HUES6 (cell line): ENCODE data around the gene MSI2.
A peak's percentile ranks its signal among the peaks of the same experiment; 100 is the strongest.

Source experiments
- H3K27ac ChIP-seq: 2 replicates; pipeline ENCODE4 v1.7.0; 2013; ENCODE audit warnings: low read depth, mild to moderate bottlenecking, low read length, inconsistent platforms
- H3K27me3 ChIP-seq: 2 replicates; pipeline ENCODE4 v1.6.1; 2013; ENCODE audit warnings: low read length; ENCODE audit not compliant: control insufficient read depth, insufficient read depth
- H3K36me3 ChIP-seq: 2 replicates; pipeline ENCODE4 v1.6.1; 2013; ENCODE audit warnings: low read length; ENCODE audit not compliant: control insufficient read depth, insufficient read depth
- H3K4me1 ChIP-seq: 2 replicates; pipeline ENCODE4 v1.6.1; 2013; ENCODE audit warnings: low read length; ENCODE audit not compliant: control insufficient read depth, insufficient read depth
- H3K4me3 ChIP-seq: 2 replicates; pipeline ENCODE4 v1.5.1; 2013; ENCODE audit warnings: low read depth, low read length
- H3K9ac ChIP-seq: one replicate; pipeline ENCODE4 v1.6.1; 2013; ENCODE audit warnings: mild to moderate bottlenecking, low read length
- H3K9me3 ChIP-seq: 2 replicates; pipeline ENCODE4 v1.6.1; 2013; ENCODE audit warnings: low read depth, low read length; ENCODE audit not compliant: control insufficient read depth, insufficient read depth

The MSI2 gene

DNA sequence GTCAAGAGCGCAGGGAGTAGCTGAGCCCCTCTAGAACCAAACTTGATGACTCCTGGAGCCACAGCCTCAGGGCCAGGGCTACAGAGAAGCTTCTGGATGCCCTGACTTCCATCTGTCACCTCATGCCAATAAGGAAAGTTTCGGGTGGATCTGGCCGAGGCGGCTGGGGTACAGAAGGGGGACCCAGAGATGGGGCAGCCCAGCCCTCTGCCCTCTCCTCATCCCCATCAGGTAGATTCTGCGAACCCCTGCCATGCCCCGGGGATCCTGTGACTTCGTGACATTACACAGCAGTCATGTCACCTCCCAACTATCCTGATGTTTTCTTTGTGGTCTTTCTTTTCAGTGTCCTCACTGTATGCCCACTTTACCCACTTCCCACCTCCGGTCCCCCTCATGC, 374.4 kb downstream of the MSI2 start:
- Histone ChIP-seq H3K36me3 (peaks cover 19% of the 10 kb centered on the region; the same call in 1 of the 2 replicates), H3K4me3 (no peak overlapping the region), H3K4me1 (peaks cover 3% of the 10 kb centered on the region; the same call in 1 of the 2 replicates), H3K9ac (no peak overlapping the region), H3K27me3 (no peaks in the 10 kb centered on the region), H3K9me3 (no peaks in the 10 kb centered on the region), H3K27ac (no peak overlapping the region)

DNA sequence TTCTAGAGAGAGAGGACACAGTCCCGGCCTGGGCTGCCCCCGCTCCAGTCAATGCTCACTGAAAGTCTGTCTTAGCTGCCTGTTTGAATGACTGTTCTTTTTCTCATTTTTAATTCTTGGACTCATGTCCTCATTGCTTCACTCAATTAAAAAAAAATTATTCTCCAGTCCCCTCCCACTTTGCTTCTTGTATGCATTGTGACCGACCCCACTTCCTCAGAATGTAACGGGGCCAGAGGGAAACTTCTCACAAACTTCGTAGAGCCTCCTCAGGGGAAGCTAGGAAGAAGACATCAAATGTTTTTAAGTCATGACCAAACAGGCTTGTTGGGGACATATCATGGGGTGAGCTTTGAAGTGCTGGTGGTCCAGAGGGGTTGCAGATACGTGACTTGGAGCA, 375.5 kb downstream of the MSI2 start:
- H3K9ac ChIP-seq, result no peak overlapping the region

DNA sequence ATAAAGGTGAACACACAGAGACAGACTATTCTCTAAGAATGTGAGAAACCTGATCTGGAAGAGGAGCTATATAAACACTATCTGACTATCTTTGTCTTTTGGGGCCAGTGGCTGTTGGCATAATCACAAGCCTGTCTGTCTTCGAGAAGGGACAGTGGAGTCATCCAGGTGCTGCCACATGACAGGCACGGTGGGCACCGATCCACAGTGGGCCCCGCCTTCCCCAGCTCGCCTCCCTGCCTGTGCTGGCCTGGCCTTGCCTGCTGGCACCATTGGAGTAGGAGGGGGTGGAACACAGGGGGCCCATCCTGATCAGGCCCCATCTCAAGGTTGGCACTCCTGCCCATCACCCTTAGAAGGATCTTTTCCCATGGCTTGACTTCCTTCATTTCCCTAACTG, 376.0 kb downstream of the MSI2 start:
- Histone ChIP-seq H3K4me1 (peaks cover 12% of the 10 kb centered on the region), H3K9ac (no peak overlapping the region), H3K9me3 (no peaks in the 10 kb centered on the region), H3K27ac (no peak overlapping the region), H3K4me3 (no peak overlapping the region), H3K36me3 (peaks cover 16% of the 10 kb centered on the region; the same call in 1 of the 2 replicates), H3K27me3 (no peaks in the 10 kb centered on the region)

More for the DNA sequence above, 375.5 kb downstream of the MSI2 start:
- Histone ChIP-seq H3K9me3 (no peaks in the 10 kb centered on the region), H3K27ac (no peak overlapping the region), H3K4me3 (no peak overlapping the region), H3K36me3 (peaks cover 16% of the 10 kb centered on the region; the same call in 1 of the 2 replicates), H3K4me1 (peaks cover 11% of the 10 kb centered on the region), H3K27me3 (no peaks in the 10 kb centered on the region)

DNA sequence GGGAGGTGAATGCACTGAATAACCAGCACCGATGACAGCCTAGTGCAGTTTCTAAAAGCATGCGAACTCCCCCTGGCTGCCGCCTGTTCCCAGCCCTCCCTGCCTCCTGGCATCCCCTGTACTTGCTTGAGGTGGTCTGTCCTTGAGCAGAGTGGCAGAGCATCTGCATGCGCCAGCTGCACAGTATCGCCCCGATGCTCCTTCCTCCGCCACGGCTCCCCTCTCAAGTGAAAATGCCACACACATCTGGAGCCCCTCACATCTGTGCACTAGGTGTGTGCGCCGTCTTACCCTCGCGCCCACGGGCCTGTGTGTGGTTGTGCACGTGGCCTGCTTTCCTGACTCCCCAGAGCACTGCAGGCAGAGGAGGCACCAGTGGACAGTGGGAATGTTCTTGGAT, 376.9 kb downstream of the MSI2 start:
- Histone ChIP-seq H3K4me1 (peaks cover 12% of the 10 kb centered on the region), H3K9ac (no peak overlapping the region), H3K27ac (no peak overlapping the region), H3K27me3 (no peaks in the 10 kb centered on the region), H3K4me3 (no peak overlapping the region), H3K9me3 (no peaks in the 10 kb centered on the region), H3K36me3 (peaks cover 16% of the 10 kb centered on the region; the same call in 1 of the 2 replicates)

DNA sequence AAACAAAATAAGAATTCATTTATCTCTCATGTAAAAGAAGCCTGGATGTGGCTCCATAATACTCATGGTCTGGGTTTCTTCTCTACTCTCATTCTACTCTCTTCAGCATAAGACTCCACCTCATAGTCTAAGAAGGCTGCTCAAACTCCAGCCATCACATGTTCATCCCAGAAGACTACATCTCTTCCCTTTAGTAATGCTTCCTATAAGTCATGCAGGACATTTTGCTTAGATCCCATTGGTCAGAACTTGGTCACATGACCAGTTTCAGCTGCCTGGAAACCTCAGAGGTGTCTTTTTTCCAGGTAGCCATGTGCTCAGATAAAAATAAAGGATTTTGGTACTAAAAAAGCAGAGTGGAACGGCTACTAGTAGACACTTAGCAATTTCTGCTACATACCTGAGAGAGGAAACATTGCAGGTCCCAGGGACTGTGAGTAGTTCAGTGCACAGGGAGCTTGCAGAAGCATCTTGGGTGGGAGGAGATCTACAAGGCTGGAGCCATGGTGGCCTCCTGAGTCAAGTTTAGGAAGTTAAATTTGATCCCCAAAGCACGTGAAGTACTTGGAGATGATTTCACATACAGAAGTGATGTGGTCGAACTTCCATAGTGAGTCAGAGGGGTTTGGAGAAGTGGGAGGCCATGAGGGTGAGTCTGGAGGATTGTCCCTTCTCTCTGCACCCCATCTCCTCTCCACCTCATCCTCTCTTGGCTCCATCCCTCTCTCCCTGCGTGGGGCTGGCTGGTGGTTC, 378.6 kb downstream of the MSI2 start:
- Histone ChIP-seq H3K27me3 (no peaks in the 10 kb centered on the region), H3K36me3 (0 out of 2 replicates have a peak, but pooled peaks cover 10% of the 10 kb centered on the region), H3K4me3 (no peak overlapping the region), H3K27ac (no peak overlapping the region), H3K9me3 (no peaks in the 10 kb centered on the region), H3K9ac (no peak overlapping the region), H3K4me1 (peaks cover 12% of the 10 kb centered on the region)

DNA sequence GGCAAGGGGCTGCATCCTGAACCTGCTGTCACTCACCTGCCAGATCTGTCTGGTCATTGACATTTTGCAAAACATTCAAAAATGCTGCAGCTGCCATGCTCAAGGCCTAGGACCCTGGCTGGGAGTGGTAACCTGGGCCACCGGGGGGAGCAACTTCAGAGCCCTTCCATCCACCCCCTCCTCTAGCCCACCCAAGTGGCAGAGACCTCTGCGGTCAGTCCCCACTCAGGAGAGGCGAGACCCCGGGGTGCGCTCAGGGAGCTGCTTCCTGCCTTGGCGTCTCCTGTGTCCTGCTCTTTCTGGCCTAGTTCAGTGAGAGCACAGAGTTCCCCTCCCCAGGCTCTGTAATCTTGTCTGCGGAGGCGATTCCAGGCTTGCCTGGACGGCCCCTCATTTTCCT, 380.0 kb downstream of the MSI2 start:
- no peak overlapping the region for H3K9ac ChIP-seq
- H3K9me3 ChIP-seq, result no peaks in the 10 kb centered on the region
- H3K27me3 ChIP-seq, result no peaks in the 10 kb centered on the region
- H3K27ac ChIP-seq, result no peak overlapping the region
- 0 out of 2 replicates have a peak, but pooled peaks cover 10% of the 10 kb centered on the region for H3K36me3 ChIP-seq
- H3K4me1 ChIP-seq, result peaks cover 12% of the 10 kb centered on the region
- no peak overlapping the region for H3K4me3 ChIP-seq

DNA sequence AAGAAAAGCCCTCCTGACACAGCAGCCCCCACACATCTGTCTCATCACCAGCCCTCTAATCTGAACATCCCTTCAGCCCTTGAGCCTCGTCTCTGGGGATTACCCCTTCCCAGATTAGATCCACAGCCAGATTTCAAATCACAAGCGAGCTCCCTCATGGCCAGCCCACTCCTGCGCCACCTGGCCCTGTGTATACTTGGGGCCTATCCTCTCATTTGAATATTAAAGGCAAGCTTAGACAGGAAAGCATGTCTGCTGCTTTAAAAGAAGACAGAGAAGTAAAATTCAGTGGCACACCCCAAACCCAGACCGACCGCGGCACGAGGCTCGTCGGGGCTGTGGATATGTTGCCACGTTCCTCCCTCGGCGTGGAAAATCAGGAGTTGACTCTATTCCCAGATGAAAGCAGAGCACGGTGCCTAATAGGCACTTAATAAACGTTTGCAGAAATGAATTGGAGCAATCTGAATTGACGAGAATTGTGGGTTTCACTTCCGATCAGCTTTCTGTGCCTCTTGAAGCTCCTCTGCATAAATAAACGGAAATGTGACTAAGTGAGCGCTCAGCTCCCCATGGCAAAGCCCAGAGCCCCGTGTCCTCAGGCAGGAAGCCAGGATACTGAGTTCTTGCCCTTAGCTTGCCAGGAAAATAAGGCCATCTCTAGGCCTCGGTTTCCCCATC, 380.8 kb downstream of the MSI2 start:
- Histone ChIP-seq H3K9ac (no peak overlapping the region), H3K27ac (0 out of 2 replicates have a peak overlapping the region, but pooled peaks have one; percentile 8)

DNA sequence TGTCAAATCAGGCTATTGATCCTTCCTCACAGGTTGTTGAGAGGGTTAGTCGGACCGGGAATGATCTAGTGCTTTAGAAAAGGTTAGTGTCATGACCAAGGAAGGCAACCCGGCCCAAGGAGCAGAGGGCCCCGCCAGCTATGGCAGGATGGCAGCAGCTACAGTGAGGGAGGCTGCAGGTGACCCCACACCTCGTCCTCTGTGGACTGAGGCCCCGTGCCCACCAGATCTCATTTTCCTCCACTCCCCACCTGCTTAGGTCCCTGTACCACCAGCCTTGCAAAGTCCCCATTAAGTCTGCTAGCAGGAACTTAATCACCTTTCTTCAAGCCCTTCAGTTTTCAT, 381.3 kb downstream of the MSI2 start:
- Histone ChIP-seq H3K4me3 (no peak overlapping the region), H3K9me3 (no peaks in the 10 kb centered on the region), H3K4me1 (peaks cover 12% of the 10 kb centered on the region), H3K27me3 (no peaks in the 10 kb centered on the region), H3K9ac (no peak overlapping the region), H3K36me3 (0 out of 2 replicates have a peak, but pooled peaks cover 4% of the 10 kb centered on the region), H3K27ac (no peak overlapping the region)

More for the DNA sequence above, 380.8 kb downstream of the MSI2 start:
- Histone ChIP-seq H3K27me3 (no peaks in the 10 kb centered on the region), H3K9me3 (no peaks in the 10 kb centered on the region), H3K4me1 (peaks cover 12% of the 10 kb centered on the region), H3K4me3 (no peak overlapping the region), H3K36me3 (0 out of 2 replicates have a peak, but pooled peaks cover 9% of the 10 kb centered on the region)

DNA sequence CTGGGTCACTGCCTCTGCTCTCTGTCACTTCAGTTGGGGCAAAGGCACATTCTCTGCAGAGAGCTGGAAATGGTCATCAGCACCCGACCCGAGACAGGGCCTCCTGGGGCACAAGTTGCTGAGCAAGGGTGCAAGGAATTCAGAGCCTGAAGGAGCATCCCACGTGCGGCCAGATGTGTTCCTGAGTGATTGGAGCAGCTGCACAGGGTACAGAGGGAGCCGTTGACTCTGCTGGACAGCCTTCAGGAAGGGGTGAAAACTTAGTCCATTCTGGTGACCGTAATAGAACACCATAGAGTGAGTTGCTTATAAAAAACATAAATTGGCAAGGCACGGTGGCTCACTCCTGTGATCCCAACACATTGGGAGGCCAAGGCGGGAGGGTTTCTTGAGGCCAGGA, 382.0 kb downstream of the MSI2 start:
- H3K27ac ChIP-seq, result no peak overlapping the region
- H3K36me3 ChIP-seq, result 0 out of 2 replicates have a peak, but pooled peaks cover 4% of the 10 kb centered on the region

DNA sequence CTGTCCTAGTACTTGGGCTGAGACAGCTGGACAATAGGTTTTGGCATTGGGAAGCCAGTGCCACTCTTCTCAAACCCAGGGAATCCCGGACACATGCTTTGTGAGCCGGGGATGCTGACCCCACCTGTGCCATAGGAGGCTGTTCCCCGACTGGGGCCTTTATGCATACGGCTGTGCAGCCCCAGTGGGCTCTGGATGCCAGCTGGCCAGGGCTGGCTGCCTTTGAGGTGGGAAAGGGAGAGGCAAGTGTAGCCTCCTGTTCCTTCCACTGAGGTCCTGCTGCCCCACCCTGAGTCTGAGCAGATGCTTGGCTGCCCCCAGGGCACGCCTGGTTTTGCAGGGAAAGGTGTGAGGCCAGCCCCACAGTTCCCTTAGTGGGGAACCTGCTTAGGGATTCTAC, 383.1 kb downstream of the MSI2 start:
- no peaks in the 10 kb centered on the region for H3K36me3 ChIP-seq
- no peaks in the 10 kb centered on the region for H3K27me3 ChIP-seq
- H3K4me3 ChIP-seq, result no peak overlapping the region
- no peak overlapping the region for H3K27ac ChIP-seq
- no peak overlapping the region for H3K9ac ChIP-seq
- H3K9me3 ChIP-seq, result no peaks in the 10 kb centered on the region
- H3K4me1 ChIP-seq, result peaks cover 12% of the 10 kb centered on the region

More for the DNA sequence above, 382.0 kb downstream of the MSI2 start:
- Histone ChIP-seq H3K4me3 (no peak overlapping the region), H3K9me3 (no peaks in the 10 kb centered on the region), H3K4me1 (peaks cover 12% of the 10 kb centered on the region), H3K9ac (no peak overlapping the region), H3K27me3 (no peaks in the 10 kb centered on the region)

DNA sequence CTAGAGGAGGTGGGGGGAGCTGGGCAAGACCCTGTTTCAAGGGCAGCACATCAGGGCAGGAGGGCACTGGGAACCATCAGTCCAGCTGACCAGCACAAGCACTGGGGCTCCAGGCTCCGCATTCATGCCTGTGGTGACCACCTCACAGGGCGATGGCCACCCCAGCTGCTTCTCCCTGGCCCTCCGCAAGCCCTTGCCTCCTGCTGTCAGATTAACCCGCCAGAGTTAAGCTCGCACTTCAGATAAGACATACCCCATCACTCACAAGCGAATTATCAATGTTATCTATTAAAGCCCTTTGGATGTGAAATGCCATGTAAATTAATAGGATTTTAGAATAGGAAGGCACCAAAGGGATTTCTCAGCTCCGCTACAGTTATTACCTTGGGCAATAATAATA, 383.8 kb downstream of the MSI2 start:
- Histone ChIP-seq H3K27ac (no peak overlapping the region), H3K9me3 (no peaks in the 10 kb centered on the region), H3K4me1 (peaks cover 12% of the 10 kb centered on the region), H3K36me3 (no peaks in the 10 kb centered on the region), H3K9ac (no peak overlapping the region), H3K4me3 (no peak overlapping the region), H3K27me3 (no peaks in the 10 kb centered on the region)
